GM12878 (cell line): Measurements from ENCODE around the gene COMMD7. TPM values are rescaled to one million over a fixed set of nuclear protein-coding genes. Genes with fewer than 3 reads are reported as not detected.
A peak's percentile ranks its signal among the peaks of the same experiment; 100 is the strongest.

Experiments
- ASH2L ChIP-seq: fragments of 300-600, 200-600 bp; sonication (generic); IDR thresholded peaks from 2 replicates; pipeline ENCODE4 v1.6.1; 2017; ENCODE audit warnings: low read depth, mild to moderate bottlenecking, borderline replicate concordance
- BCLAF1 ChIP-seq: fragments of 450-650 bp; IDR thresholded peaks from 2 replicates; pipeline ENCODE4 v1.6.1; 2017; ENCODE audit warnings: antibody characterized with exemption, mild to moderate bottlenecking, moderate library complexity
- CBX3 ChIP-seq: fragments of 200-600 bp; sonication (generic); IDR thresholded peaks from 2 replicates; pipeline ENCODE4 v1.6.1; 2016; ENCODE audit warnings: low read depth, borderline replicate concordance
- EZH2 ChIP-seq: IDR thresholded peaks from 2 replicates; pipeline ENCODE4 v1.6.1; 2012; ENCODE audit warnings: low read depth, mild to moderate bottlenecking, control low read depth, inconsistent platforms, low read length, borderline replicate concordance; ENCODE audit not compliant: control insufficient read depth
- FOXK2 ChIP-seq: fragments of 450-650 bp; IDR thresholded peaks from 2 replicates; pipeline ENCODE4 v1.6.1; 2017; ENCODE audit warnings: mild to moderate bottlenecking, moderate library complexity
- NFIC ChIP-seq: IDR thresholded peaks from 2 replicates; pipeline ENCODE4 v1.6.1; 2012; ENCODE audit warnings: low read depth, mild to moderate bottlenecking, inconsistent platforms, low read length, moderate library complexity
- PKNOX1 ChIP-seq: fragments of 450-650 bp; IDR thresholded peaks from 2 replicates; pipeline ENCODE4 v1.6.1; 2016; ENCODE audit warnings: mild to moderate bottlenecking
- POU2F2 ChIP-seq: IDR thresholded peaks from 3 replicates; pipeline ENCODE4 v1.6.1; 2011; ENCODE audit warnings: low read depth, mild to moderate bottlenecking, low read length, borderline replicate concordance
- RUNX3 ChIP-seq: IDR thresholded peaks from 2 replicates; pipeline ENCODE4 v1.6.1; 2012; ENCODE audit warnings: low read length, inconsistent platforms
- TARDBP ChIP-seq: IDR thresholded peaks from 2 replicates; pipeline ENCODE4 v1.6.1; 2016; ENCODE audit warnings: borderline replicate concordance
- TBL1XR1 ChIP-seq: IDR thresholded peaks from 2 replicates; pipeline ENCODE4 v1.6.1; 2012; ENCODE audit warnings: low read depth, low read length, improper control_type of control experiment
- WRNIP1 ChIP-seq: IDR thresholded peaks from 2 replicates; pipeline ENCODE4 v1.6.1; 2011; ENCODE audit warnings: low read depth, low read length, improper control_type of control experiment, borderline replicate concordance
- ZBTB4 ChIP-seq: fragments of 450-650 bp; formaldehyde crosslinking; IDR thresholded peaks from 2 replicates; pipeline ENCODE4 v1.4.0; 2022; ENCODE audit warnings: mild to moderate bottlenecking, moderate library complexity
- ZZZ3 ChIP-seq: IDR thresholded peaks from 2 replicates; pipeline ENCODE4 v1.6.1; 2011; ENCODE audit warnings: low read depth; ENCODE audit not compliant: control insufficient read depth, insufficient read length
- polyA plus RNA-seq, 11 experiments: library from polyadenylated mRNA; depleted of rRNA in 4 of 11; unstranded in 6 of 11; stranded (reverse) in 5 of 11; fragments of >200 nt; fragmentation: Nextera tagmentation in 4 of 11; fragmentation: Illumina TruSeq in 1 of 11; extraction: Ambion mirVana in 4 of 11; extraction: Trizol in 1 of 11; gene quantifications; 1 replicate in 1 of 11; 2 replicates in 10 of 11; pipeline versions ENCODE4 v1.2.1 to v1.2.3, GENCODE V29; 2011 to 2016; ENCODE audit warnings: inconsistent platforms in 2 of 11, missing spikeins in 2 of 11, low read depth in 1 of 11
- total RNA-seq, 4 experiments: library from RNA; depleted of rRNA in 3 of 4; stranded (reverse); fragments of >200 nt in 3 of 4; fragmentation: Illumina TruSeq in 1 of 4; extraction: Trizol in 1 of 4; gene quantifications; 2 replicates each; pipeline versions ENCODE4 v1.2.1 to v1.2.3, GENCODE V29; 2013 to 2021
- TF ChIP-seq, protein P1 (sequence below): fragments of 150-350 bp; IDR thresholded peaks from 2 replicates; pipeline ENCODE4 v1.6.1; 2016; ENCODE audit warnings: low read depth, low read length

The COMMD7 gene
- total and polyA plus RNA-seq, 10 of the 15 experiments (the other 5 are each of a cell fraction or from before 2014, with no cell fraction given): 9.1 to 61.0 (median 27.7) TPM

- TF ChIP-seq, protein P1, sequence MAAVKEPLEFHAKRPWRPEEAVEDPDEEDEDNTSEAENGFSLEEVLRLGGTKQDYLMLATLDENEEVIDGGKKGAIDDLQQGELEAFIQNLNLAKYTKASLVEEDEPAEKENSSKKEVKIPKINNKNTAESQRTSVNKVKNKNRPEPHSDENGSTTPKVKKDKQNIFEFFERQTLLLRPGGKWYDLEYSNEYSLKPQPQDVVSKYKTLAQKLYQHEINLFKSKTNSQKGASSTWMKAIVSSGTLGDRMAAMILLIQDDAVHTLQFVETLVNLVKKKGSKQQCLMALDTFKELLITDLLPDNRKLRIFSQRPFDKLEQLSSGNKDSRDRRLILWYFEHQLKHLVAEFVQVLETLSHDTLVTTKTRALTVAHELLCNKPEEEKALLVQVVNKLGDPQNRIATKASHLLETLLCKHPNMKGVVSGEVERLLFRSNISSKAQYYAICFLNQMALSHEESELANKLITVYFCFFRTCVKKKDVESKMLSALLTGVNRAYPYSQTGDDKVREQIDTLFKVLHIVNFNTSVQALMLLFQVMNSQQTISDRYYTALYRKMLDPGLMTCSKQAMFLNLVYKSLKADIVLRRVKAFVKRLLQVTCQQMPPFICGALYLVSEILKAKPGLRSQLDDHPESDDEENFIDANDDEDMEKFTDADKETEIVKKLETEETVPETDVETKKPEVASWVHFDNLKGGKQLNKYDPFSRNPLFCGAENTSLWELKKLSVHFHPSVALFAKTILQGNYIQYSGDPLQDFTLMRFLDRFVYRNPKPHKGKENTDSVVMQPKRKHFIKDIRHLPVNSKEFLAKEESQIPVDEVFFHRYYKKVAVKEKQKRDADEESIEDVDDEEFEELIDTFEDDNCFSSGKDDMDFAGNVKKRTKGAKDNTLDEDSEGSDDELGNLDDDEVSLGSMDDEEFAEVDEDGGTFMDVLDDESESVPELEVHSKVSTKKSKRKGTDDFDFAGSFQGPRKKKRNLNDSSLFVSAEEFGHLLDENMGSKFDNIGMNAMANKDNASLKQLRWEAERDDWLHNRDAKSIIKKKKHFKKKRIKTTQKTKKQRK: no peak
- TF ChIP-seq PKNOX1 (peak; percentile 46), ASH2L (no peak), CBX3 (no peak), NFIC (peak; percentile 39; the same call in 1 of the 2 replicates), POU2F2 (no peak), BCLAF1 (no peak), RUNX3 (peak; percentile 97), TBL1XR1 (0 out of 2 replicates have a peak, but pooled peaks have one; percentile 61), FOXK2 (no peak), ZBTB4 (CRISPR knock-in tag) (no peak), EZH2 (no peak), WRNIP1 (no peak), TARDBP (peak; percentile 61; the same call in 1 of the 2 replicates), ZZZ3 (no peak)
These were observed 49.0 kb upstream of the COMMD7 start (continued) for GRCh38 chr20:32792316-32792715.
